KMS-11 (cell line): ENCODE measurements around the gene OR2V1.
"Not testable (repeated sequence)": the region's sequence is repeated elsewhere in the genome, so short reads cannot be mapped to it uniquely, and the experiment has no call there.

Experiments used
- H2AFZ ChIP-seq: fragments of 200-600 bp; sonication (generic); 2 replicates; pipeline ENCODE4 v1.6.1; 2016; ENCODE audit warnings: antibody characterized with exemption, mixed run types, low read depth
- H3K27ac ChIP-seq: fragments of 200-600 bp; sonication (generic); 2 replicates; pipeline ENCODE4 v1.6.1; 2016; ENCODE audit warnings: mild to moderate bottlenecking, mixed run types
- H3K27me3 ChIP-seq: fragments of 200-600 bp; sonication (generic); 2 replicates; pipeline ENCODE4 v1.6.1; 2017; ENCODE audit warnings: mild to moderate bottlenecking, low read depth, mixed run types, moderate library complexity; ENCODE audit not compliant: insufficient read depth
- H3K36me3 ChIP-seq: fragments of 200-600 bp; sonication (generic); 2 replicates; pipeline ENCODE4 v1.6.1; 2017; ENCODE audit warnings: mild to moderate bottlenecking, mixed run types; ENCODE audit not compliant: insufficient read depth
- H3K4me1 ChIP-seq: fragments of 200-600 bp; sonication (generic); 2 replicates; pipeline ENCODE4 v1.6.1; 2016; ENCODE audit warnings: mild to moderate bottlenecking, low read depth, mixed run types; ENCODE audit not compliant: poor library complexity, severe bottlenecking
- H3K4me2 ChIP-seq: fragments of 200-600 bp; sonication (generic); 2 replicates; pipeline ENCODE4 v1.7.0; 2016; ENCODE audit warnings: mild to moderate bottlenecking, mixed run types
- H3K4me3 ChIP-seq: fragments of 200-600 bp; sonication (generic); IDR thresholded peaks from 2 replicates; pipeline ENCODE4 v1.6.1; 2017; ENCODE audit warnings: low read depth, low read length, mixed read lengths; ENCODE audit not compliant: insufficient read depth
- H3K79me2 ChIP-seq: fragments of 200-600 bp; sonication (generic); 2 replicates; pipeline ENCODE4 v1.6.1; 2016; ENCODE audit warnings: low read depth, mixed run types; ENCODE audit not compliant: insufficient read depth
- H3K9ac ChIP-seq: fragments of 200-600 bp; sonication (generic); 2 replicates; pipeline ENCODE4 v1.6.1; 2016; ENCODE audit warnings: mild to moderate bottlenecking, mixed run types
- H4K20me1 ChIP-seq: fragments of 200-600 bp; sonication (generic); 2 replicates; pipeline ENCODE4 v1.6.1; 2016; ENCODE audit warnings: mild to moderate bottlenecking, mixed run types; ENCODE audit not compliant: insufficient read depth
- TF ChIP-seq, protein P1 (sequence below): fragments of 200-600 bp; sonication (generic); conservative IDR thresholded peaks from 2 replicates; pipeline ENCODE4 v1.6.1; 2017; ENCODE audit warnings: low read depth, mild to moderate bottlenecking, antibody characterized with exemption, low read length, moderate library complexity, mixed read lengths

The OR2V1 gene

GRCh38 chr5:181152406-181152805 is 21.4 kb upstream of the OR2V1 start:
- Histone ChIP-seq H3K79me2 (no peaks in the 10 kb centered on the region), H3K9ac (no peak overlapping the region), H3K4me3 (no peak overlapping the region), H2AFZ (no peak overlapping the region), H3K27me3 (no peaks in the 10 kb centered on the region), H3K27ac (no peak overlapping the region), H3K4me1 (no peaks in the 10 kb centered on the region), H4K20me1 (no peaks in the 10 kb centered on the region), H3K36me3 (no peaks in the 10 kb centered on the region), H3K4me2 (no peak overlapping the region)
- TF ChIP-seq, protein P1, sequence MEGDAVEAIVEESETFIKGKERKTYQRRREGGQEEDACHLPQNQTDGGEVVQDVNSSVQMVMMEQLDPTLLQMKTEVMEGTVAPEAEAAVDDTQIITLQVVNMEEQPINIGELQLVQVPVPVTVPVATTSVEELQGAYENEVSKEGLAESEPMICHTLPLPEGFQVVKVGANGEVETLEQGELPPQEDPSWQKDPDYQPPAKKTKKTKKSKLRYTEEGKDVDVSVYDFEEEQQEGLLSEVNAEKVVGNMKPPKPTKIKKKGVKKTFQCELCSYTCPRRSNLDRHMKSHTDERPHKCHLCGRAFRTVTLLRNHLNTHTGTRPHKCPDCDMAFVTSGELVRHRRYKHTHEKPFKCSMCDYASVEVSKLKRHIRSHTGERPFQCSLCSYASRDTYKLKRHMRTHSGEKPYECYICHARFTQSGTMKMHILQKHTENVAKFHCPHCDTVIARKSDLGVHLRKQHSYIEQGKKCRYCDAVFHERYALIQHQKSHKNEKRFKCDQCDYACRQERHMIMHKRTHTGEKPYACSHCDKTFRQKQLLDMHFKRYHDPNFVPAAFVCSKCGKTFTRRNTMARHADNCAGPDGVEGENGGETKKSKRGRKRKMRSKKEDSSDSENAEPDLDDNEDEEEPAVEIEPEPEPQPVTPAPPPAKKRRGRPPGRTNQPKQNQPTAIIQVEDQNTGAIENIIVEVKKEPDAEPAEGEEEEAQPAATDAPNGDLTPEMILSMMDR, result no peak

DNA sequence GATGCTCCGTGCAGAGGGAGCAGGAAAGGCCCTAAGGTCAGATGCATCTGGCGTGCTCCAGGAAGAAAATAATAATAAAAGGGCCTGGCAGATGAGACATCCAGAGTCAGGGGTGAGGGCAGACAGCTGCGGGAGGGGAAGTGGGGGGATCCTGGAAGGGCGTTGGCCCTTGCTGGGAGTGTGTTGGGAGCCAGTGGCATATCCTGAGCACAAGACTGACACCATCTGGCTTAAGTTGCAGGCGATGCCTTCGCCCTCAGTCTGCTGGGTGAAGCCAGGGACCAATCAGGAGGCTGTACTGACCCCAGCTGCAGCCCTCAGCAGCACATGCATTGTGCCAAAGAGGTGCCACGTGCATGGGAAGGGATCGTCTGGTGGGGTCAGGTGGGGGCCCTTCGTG is 20.2 kb upstream of the OR2V1 start:
- TF ChIP-seq, protein P1, result no peak
- Histone ChIP-seq H3K36me3 (no peaks in the 10 kb centered on the region), H4K20me1 (no peaks in the 10 kb centered on the region), H3K27me3 (no peaks in the 10 kb centered on the region), H3K4me2 (no peak overlapping the region), H2AFZ (no peak overlapping the region), H3K79me2 (no peaks in the 10 kb centered on the region), H3K4me3 (no peak overlapping the region), H3K27ac (no peak overlapping the region), H3K4me1 (no peaks in the 10 kb centered on the region), H3K9ac (no peak overlapping the region)

DNA sequence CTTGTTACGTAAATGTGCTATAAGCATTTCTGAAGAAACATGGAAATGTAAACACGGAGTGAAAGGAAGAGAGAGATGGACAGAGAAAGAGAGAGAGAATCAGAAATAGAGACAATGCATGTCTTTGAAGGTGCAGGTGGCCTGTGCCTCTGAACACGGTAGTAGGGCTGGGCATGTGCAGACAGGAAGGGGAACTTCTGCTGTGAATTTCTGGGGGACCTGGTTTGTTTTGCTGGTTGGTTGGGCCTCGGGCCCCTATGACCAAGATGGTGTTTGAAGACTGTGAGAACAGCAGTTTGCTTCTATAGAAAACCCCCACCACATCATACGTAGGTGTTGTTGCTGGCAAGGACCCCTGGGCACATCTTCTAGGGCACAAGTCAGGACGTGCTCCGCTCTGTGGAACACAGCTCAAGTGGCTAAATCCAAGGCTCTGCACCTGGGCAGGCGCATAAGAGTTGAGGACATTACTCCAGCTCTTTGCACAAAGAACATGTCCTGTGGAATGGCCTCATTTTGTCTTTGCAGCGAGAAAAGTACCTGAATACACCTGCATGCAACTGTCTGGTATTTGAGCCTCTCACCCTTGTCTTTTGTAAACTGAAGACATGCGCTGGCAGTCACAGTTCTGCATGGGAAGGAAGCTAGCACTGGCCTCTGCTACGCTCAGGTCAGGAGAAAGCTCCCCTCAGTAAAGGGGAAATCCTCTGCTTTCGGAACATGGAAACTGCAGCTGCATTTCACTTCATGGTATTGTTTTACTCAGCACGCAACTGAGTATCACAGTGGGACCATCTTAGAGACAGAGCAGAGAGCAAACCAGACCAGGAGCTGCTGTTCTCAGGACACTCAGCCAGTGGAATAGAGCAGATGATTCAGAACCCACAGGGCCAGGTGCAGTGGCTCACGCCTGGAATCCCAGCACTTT is 19.1 kb upstream of the OR2V1 start:
- H3K4me3 ChIP-seq, result no peak overlapping the region
- no peak overlapping the region for H3K4me2 ChIP-seq
- no peaks in the 10 kb centered on the region for H3K4me1 ChIP-seq
- H3K36me3 ChIP-seq, result no peaks in the 10 kb centered on the region
- no peaks in the 10 kb centered on the region for H3K79me2 ChIP-seq
- TF ChIP-seq, protein P1, result no peak
- H4K20me1 ChIP-seq, result no peaks in the 10 kb centered on the region
- no peak overlapping the region for H3K9ac ChIP-seq
- no peaks in the 10 kb centered on the region for H3K27me3 ChIP-seq
- H2AFZ ChIP-seq, result no peak overlapping the region
- no peak overlapping the region for H3K27ac ChIP-seq

GRCh38 chr5:181149355-181149754 is 18.4 kb upstream of the OR2V1 start:
- Histone ChIP-seq H3K4me3 (no peak overlapping the region), H3K79me2 (no peaks in the 10 kb centered on the region), H3K4me2 (no peak overlapping the region), H3K9ac (no peak overlapping the region), H3K27me3 (no peaks in the 10 kb centered on the region), H2AFZ (no peak overlapping the region), H4K20me1 (no peaks in the 10 kb centered on the region), H3K4me1 (no peaks in the 10 kb centered on the region), H3K27ac (no peak overlapping the region), H3K36me3 (no peaks in the 10 kb centered on the region)
- TF ChIP-seq, protein P1, result no peak

GRCh38 chr5:181146927-181147636 is 16.1 kb upstream of the OR2V1 start, which contains the start of gene OR2V2:
Gene OR2V2, plus strand, starts transcription at chr5:181147586. Its CDS starts 7,357 bp downstream, at chr5:181154943.
- H3K4me1 ChIP-seq, H3K79me2 ChIP-seq, H2AFZ ChIP-seq, H3K9ac ChIP-seq, H3K27me3 ChIP-seq, H3K36me3 ChIP-seq, H3K4me2 ChIP-seq, H3K27ac ChIP-seq, H3K4me3 ChIP-seq, H4K20me1 ChIP-seq: not testable (repeated sequence)
